Endothelial cell of umbilical vein (primary cell): Measurements from ENCODE around the gene TRPM3. TPM values are rescaled to one million over a fixed set of nuclear protein-coding genes. Genes with fewer than 3 reads are reported as not detected.

Source experiments
- BruUV-seq: library from RNA; stranded (reverse); fragments of 400-500 nt; replicated peaks from 2 replicates; lab custom pipeline; 2021; lab: Mats Ljungman, UMichigan
- CTCF ChIA-PET: fragments of 300-600, 350-600 bp; sonication (Branson Sonifier 250); formaldehyde crosslinking; loops from one replicate; lab custom pipeline; 2021; ENCODE audit warnings: antibody characterized with exemption, inconsistent platforms; lab: Charles Lee
- POLR2A ChIA-PET: fragments of 300-600, 350-600 bp; sonication (Branson Sonifier 250); formaldehyde crosslinking; loops from one replicate; lab custom pipeline; 2021; ENCODE audit warnings: antibody characterized with exemption, inconsistent platforms; lab: Charles Lee
- DNase-seq: peaks from one replicate; pipeline ENCODE4 v3.0.0-alpha.2; 2011; ENCODE audit warnings: low read depth, low spot score
- FAIRE-seq: peaks from 2 replicates; lab custom pipeline; 2011; peaks lifted over from hg19 to GRCh38; lab: Jason Lieb, UNC
- H2AFZ ChIP-seq: 2 replicates; pipeline ENCODE4 v1.6.0; 2012; ENCODE audit warnings: low read depth, low read length, control low read depth, inconsistent platforms
- H3K27ac ChIP-seq: 2 replicates; pipeline ENCODE4 v1.5.1; 2011; ENCODE audit warnings: low read depth, mild to moderate bottlenecking, control low read depth, low read length, moderate library complexity; ENCODE audit not compliant: insufficient read depth
- H3K27me3 ChIP-seq, 2 experiments: 2 replicates each; pipeline versions ENCODE4 v1.6.0 to v1.6.1; 2011; ENCODE audit warnings: low read length in 2 of 2, mixed read lengths in 1 of 2; ENCODE audit not compliant: control insufficient read depth in 2 of 2, insufficient read depth in 2 of 2
- H3K36me3 ChIP-seq, 2 experiments: 2 replicates in 1 of 2; 3 replicates in 1 of 2; pipeline ENCODE4 v1.5.1; 2011; ENCODE audit warnings: low read length in 2 of 2, mild to moderate bottlenecking in 1 of 2, moderate library complexity in 1 of 2; ENCODE audit not compliant: control insufficient read depth in 2 of 2, insufficient read depth in 2 of 2; ENCODE audit errors: extremely low read depth in 1 of 2
- H3K4me1 ChIP-seq: 3 replicates; pipeline ENCODE4 v1.5.1; 2011; ENCODE audit warnings: mild to moderate bottlenecking, low read length; ENCODE audit not compliant: control insufficient read depth, insufficient read depth; ENCODE audit errors: extremely low read depth
- H3K4me2 ChIP-seq: 2 replicates; pipeline ENCODE4 v1.6.1; 2011; ENCODE audit warnings: low read length, control low read depth, mixed read lengths; ENCODE audit not compliant: insufficient read depth
- H3K4me3 ChIP-seq, 3 experiments: fragments of 200-600 bp in 1 of 3; sonication (generic), shearing (Covaris generic) in 1 of 3; replicated peaks in 1 of 3; 2 replicates each; pipeline ENCODE4 v1.5.1; 2011 to 2016; ENCODE audit warnings: control low read depth in 3 of 3, low read length in 3 of 3, mild to moderate bottlenecking in 2 of 3, inconsistent platforms in 1 of 3, low read depth in 1 of 3, moderate library complexity in 1 of 3; ENCODE audit not compliant: insufficient read depth in 1 of 3
- H3K79me2 ChIP-seq: 2 replicates; pipeline ENCODE4 v1.6.0; 2012; ENCODE audit warnings: low read length, inconsistent platforms; ENCODE audit not compliant: control insufficient read depth, insufficient read depth
- H3K9ac ChIP-seq: replicated peaks from 2 replicates; pipeline ENCODE3; 2011; ENCODE audit warnings: low read length, control low read depth; ENCODE audit not compliant: insufficient read depth; ENCODE audit errors: extremely low read depth
- H3K9me1 ChIP-seq: replicated peaks from 3 replicates; pipeline ENCODE4 v1.6.0; 2011; ENCODE audit warnings: mild to moderate bottlenecking, low read length; ENCODE audit not compliant: control insufficient read depth, insufficient read depth; ENCODE audit errors: extremely low read depth
- H3K9me3 ChIP-seq: replicated peaks from 2 replicates; pipeline ENCODE4 v1.5.1; 2012; ENCODE audit warnings: low read length, inconsistent platforms; ENCODE audit not compliant: control insufficient read depth, insufficient read depth
- H4K20me1 ChIP-seq: replicated peaks from 2 replicates; pipeline ENCODE3; 2011; ENCODE audit warnings: mild to moderate bottlenecking, low read length; ENCODE audit not compliant: control insufficient read depth, insufficient read depth; ENCODE audit errors: extremely low read depth
- EZH2 ChIP-seq: IDR thresholded peaks from 2 replicates; pipeline ENCODE4 v1.6.1; 2012; ENCODE audit warnings: borderline replicate concordance, low read depth, mild to moderate bottlenecking, moderate library complexity, low read length, inconsistent platforms; ENCODE audit not compliant: severe bottlenecking
- FOS ChIP-seq: IDR thresholded peaks from 2 replicates; pipeline ENCODE4 v1.6.1; 2011; ENCODE audit warnings: mild to moderate bottlenecking, low read length, moderate library complexity, borderline replicate concordance; ENCODE audit not compliant: insufficient read depth
- GATA2 ChIP-seq: IDR thresholded peaks from 2 replicates; pipeline ENCODE4 v1.7.0; 2011; ENCODE audit warnings: low read depth, mild to moderate bottlenecking, moderate library complexity, mixed read lengths, low read length; ENCODE audit not compliant: insufficient read length, insufficient read depth
- JUN ChIP-seq: IDR thresholded peaks from 2 replicates; pipeline ENCODE4 v1.6.1; 2011; ENCODE audit warnings: borderline replicate concordance, low read depth; ENCODE audit not compliant: insufficient read length, insufficient read depth
- MYC ChIP-seq: IDR thresholded peaks from one replicate; pipeline ENCODE4 v1.6.1; 2011; ENCODE audit warnings: mild to moderate bottlenecking, low read depth, low read length
- POLR2A ChIP-seq: IDR thresholded peaks from 2 replicates; pipeline ENCODE4 v1.6.1; 2012; ENCODE audit warnings: low read depth, mild to moderate bottlenecking, control low read depth, low read length
- POLR2AphosphoS5 ChIP-seq: IDR thresholded peaks from 2 replicates; pipeline ENCODE4 v1.6.1; 2012; ENCODE audit warnings: low read depth, mild to moderate bottlenecking, control low read depth, low read length, moderate library complexity; ENCODE audit not compliant: insufficient read depth
- dilution Hi-C: fragments of 300-500 bp; cut with MboI; formaldehyde crosslinking; loops from one replicate; pipeline ENCODE4 v1.15.0; 2019; ENCODE audit warnings: low sequenced_read_pairs; ENCODE audit not compliant: extremely low pct_ligation_motif_present
- intact Hi-C: fragments of 100-400 bp; cut with micrococcal nuclease; formaldehyde crosslinking; loops from one replicate; pipeline ENCODE4 v1.10.0; 2022
- polyA plus RNA-seq, 4 experiments: library from polyadenylated mRNA; depleted of rRNA in 3 of 4; stranded (reverse) in 3 of 4; unstranded in 1 of 4; fragments of >200 nt; gene quantifications; 2 replicates each; pipeline versions ENCODE4 v1.2.1 to v1.2.3, GENCODE V29; 2011 to 2012; ENCODE audit warnings: missing spikeins in 1 of 4
- total RNA-seq: library from RNA; stranded (reverse); gene quantifications from 2 replicates; pipeline ENCODE4 v1.2.3, GENCODE V29; 2021
- TF ChIP-seq, protein P1 (sequence below): IDR thresholded peaks from 2 replicates; pipeline ENCODE4 v1.6.1; 2011; ENCODE audit not compliant: insufficient read depth, insufficient read length
- TF ChIP-seq, protein P2 (sequence below), 2 donors: IDR thresholded peaks; 1 replicate in 1 of 2; 2 replicates in 1 of 2; pipeline ENCODE4 v1.5.1; 2011; ENCODE audit warnings: low read length in 2 of 2, mild to moderate bottlenecking in 2 of 2, moderate library complexity in 2 of 2, control low read depth in 1 of 2, inconsistent platforms in 1 of 2, low read depth in 1 of 2; ENCODE audit not compliant: insufficient read depth in 1 of 2; ENCODE audit errors: extremely low read depth in 1 of 2

TRPM3 gene
- total and polyA plus RNA-seq, 2 donors (not counting 3 experiments of a cell fraction or from before 2014, with no cell fraction given): 0.17 to 0.33 TPM

DNA sequence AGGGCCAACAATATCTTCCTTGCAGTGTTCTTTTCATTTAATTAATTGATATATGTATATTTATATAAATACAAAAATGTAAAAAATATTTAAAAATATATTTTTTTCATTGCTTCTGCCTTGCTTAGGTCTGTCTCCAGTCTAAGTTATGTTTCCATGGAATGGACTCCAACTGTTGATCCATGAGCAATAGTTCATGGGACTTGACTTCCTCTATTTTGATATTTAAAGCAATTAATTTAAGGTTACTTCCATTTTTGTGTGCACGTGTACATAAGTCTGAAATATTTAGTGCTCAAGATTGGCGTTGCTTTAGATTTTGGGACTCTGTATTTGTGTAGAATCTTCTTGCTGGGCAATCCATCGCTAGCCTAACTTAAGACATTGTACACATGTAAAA is 551.6 kb downstream of the TRPM3 start:
- ChIA-PET POLR2A (no interaction called here), CTCF (no interaction called here)
- Histone ChIP-seq H3K9ac (no peak overlapping the region), H4K20me1 (no peaks in the 10 kb centered on the region), H3K4me3 (no peak overlapping the region), H3K36me3 (no peaks in the 10 kb centered on the region), H3K79me2 (no peaks in the 10 kb centered on the region), H3K9me1 (no peaks in the 10 kb centered on the region), H3K9me3 (no peaks in the 10 kb centered on the region), H3K4me1 (no peaks in the 10 kb centered on the region), H3K27me3 (no peaks in the 10 kb centered on the region), H3K4me2 (no peak overlapping the region), H2AFZ (no peak overlapping the region), H3K27ac (no peak overlapping the region)
- no peak for DNase-seq
- intact Hi-C loops: no loop called here
- BruUV-seq: no TSS peak
- TF ChIP-seq POLR2AphosphoS5: no peak
- TF ChIP-seq, protein P1, sequence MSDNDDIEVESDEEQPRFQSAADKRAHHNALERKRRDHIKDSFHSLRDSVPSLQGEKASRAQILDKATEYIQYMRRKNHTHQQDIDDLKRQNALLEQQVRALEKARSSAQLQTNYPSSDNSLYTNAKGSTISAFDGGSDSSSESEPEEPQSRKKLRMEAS: no peak
- no peak for TF ChIP-seq MYC
- no peak for TF ChIP-seq POLR2A
- TF ChIP-seq, protein P2, sequence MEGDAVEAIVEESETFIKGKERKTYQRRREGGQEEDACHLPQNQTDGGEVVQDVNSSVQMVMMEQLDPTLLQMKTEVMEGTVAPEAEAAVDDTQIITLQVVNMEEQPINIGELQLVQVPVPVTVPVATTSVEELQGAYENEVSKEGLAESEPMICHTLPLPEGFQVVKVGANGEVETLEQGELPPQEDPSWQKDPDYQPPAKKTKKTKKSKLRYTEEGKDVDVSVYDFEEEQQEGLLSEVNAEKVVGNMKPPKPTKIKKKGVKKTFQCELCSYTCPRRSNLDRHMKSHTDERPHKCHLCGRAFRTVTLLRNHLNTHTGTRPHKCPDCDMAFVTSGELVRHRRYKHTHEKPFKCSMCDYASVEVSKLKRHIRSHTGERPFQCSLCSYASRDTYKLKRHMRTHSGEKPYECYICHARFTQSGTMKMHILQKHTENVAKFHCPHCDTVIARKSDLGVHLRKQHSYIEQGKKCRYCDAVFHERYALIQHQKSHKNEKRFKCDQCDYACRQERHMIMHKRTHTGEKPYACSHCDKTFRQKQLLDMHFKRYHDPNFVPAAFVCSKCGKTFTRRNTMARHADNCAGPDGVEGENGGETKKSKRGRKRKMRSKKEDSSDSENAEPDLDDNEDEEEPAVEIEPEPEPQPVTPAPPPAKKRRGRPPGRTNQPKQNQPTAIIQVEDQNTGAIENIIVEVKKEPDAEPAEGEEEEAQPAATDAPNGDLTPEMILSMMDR (IDR thresholded peaks at IDR 0.05; ENCODE audit: extremely low read depth in 1 of 2, insufficient read depth in 1 of 2, low read depth in 1 of 2, low read length in 2 of 2): no peak
- TF ChIP-seq EZH2: no peak
- TF ChIP-seq JUN: no peak
- no peak for TF ChIP-seq GATA2
- TF ChIP-seq FOS: no peak
- FAIRE-seq: no peak
- dilution Hi-C loops: no loop called here
